ENCODE data around the gene PTPN4.

PTPN4 gene

GRCh38 chr2:119859528-119859927 lies 99.8 kb downstream of the PTPN4 start:
- no peak for DNase-seq (ENCODE audit: low spot score)

DNA sequence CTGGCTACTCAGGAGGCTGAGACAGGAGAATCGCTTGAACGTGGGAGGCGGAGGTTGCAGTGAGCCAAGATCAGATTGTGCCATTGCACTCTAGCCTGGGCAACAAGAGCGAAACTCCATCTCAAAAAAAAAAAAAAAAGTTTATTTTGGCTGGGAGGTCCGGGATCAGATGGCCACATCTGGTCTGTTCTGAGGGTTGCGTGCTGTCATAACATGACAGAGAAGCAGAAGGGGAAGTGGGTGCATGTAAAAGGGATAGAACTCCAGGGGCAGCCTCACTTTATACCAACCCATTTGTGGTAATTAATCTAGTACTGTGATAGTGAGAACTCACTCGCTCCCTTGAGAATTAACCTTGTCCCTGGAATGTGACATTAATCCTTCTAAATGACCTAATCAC lies 101.2 kb downstream of the PTPN4 start:
- DNase-seq (ENCODE audit: low spot score) = no peak

DNA sequence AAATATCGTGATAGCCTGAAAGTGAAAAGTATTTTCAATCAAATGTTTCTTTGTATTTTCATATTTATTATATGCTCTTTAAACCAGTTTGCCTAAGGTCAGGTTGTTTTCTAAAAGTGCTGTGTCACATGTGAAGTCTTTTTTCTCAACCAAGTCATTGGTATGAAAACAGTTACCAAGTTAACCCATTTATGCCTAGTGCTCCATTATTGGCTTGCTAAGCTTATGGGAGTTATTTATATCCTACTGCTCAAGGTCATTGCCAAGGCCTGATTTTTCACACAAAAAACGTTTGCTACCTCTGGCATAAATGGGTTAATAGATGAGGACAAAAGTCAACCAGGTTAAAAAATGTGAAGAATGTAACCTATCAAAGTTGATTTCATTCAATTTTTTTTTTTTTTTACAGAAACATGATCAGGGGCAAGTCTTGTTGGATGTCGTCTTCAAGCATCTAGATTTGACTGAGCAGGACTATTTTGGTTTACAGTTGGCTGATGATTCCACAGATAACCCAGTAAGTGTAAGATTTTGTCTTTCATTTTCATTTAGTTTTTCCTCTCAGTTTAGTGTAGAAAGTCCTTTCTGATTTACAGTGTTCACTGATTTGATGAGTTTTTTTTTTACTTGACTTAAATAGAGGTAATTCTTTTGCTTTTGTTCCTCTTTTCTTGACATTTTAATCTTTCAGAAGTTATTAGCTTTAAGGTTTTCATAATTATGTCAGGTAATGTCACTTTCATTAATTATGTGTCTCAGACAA lies 102.6 kb downstream of the PTPN4 start:
- no peak for DNase-seq (ENCODE audit: low spot score)

DNA sequence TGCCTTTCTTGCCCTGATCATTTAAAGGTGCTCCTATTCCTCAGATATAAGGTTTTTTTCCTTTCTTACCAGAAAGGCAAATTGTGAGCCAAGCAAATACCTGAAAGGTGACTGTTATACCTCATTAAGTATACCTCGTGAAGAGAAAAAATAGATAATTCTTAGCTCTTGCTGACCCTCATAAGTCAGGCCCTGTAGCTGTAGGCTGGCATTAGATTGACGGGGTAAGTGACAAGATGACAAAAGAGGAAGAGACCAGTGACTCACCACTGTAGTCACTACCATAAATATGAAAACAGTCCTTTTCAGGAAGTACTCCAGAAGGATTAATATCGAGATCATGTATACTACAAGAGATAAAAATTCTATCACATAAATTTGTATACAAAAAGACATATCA lies 104.6 kb downstream of the PTPN4 start:
- DNase-seq (ENCODE audit: low spot score) = no peak

- DNase-seq (ENCODE audit: low spot score) = no peak
These were observed 112.0 kb downstream of the PTPN4 start for GRCh38 chr2:119871725-119872124.

GRCh38 chr2:119873350-119874315 lies 113.9 kb downstream of the PTPN4 start:
- DNase-seq (ENCODE audit: low spot score) = no peak

DNA sequence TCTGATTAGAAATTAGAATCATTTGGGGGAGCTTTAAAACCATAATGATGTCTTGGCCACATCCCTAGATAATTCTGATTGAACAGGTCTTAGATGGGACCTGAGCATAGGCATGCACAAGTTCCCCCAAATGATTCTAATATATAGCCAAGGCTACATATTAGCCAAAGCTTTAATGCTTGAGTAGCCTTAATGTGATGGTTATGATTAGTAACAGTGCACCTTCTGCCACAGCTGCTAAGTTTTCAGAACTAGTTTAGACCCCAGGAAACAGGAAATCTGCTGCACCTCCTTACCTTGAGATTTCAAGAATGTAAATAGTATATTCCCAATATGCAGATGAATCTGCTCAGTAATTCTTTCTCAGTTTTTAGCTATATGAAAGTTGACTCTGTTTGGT lies 119.8 kb downstream of the PTPN4 start:
- no peak for DNase-seq (ENCODE audit: low spot score)

DNA sequence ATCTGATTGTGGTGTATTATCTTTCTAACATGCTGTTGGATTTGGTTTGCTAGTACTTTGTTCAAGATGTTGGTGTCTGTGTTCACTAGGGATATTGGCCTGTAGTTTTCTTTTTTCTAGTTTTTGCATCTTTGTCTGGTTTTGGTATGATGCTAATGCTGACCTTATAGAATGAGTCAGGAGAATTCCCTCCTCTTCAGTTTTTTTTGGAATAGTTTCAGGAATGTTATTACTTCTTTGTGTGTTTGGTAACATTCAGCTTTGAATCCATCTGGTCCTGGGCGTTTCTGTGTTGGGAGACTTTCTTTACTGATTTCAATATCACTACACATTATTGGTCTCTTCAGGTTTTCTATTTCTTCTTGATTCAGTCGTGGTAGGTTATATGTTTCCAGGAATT lies 129.0 kb downstream of the PTPN4 start:
- DNase-seq (ENCODE audit: low spot score) = no peak

DNA sequence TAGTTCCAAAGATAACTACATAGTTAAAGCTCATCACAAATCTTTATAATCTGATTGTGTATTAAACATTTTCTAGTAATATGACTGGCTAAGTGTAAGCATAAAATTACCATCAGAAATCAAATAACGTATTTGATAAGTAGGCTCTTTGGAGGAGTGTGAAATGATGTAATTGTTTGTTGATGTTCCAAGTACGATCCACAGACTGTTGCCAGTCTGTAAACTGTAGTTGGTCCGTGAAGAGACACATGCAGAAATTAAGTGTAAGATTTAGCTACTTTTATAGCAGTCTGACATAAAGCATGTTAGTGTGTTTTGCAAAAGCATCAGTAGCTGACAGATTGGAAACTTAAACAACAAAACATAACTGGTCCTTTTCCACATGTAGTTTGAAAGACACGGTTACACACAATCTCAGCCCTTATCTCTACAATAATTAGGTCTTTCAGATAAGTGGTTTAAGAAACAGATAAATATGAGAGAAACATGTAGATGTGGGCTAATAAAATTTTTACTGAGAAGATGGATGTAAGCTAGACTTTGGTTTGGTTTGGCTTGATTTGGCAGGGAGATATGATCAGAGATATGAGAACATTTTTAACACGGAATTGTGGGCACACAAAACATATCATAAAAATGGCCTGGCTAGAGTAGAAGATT lies 138.1 kb downstream of the PTPN4 start:
- no peak for DNase-seq (ENCODE audit: low spot score)

DNA sequence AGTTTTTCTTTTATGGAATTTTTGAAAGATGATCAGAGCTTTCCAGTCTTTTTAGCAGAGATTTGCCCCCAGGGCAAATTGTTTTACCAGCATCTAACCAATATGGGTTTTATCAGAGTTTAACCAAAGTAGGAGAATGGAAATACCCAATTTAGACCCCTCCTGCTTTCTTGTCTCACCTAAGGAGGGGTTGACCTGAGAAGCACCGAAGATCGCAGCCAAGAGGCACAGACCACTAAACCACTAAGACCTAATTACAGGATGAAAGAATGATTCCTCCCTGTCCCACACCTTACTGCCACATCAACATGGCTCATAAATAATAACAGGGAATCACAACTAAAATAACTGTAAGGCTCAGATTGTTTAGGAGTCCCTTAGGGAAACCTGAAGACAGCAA lies 141.3 kb downstream of the PTPN4 start:
- no peak for DNase-seq (ENCODE audit: low spot score)

DNA sequence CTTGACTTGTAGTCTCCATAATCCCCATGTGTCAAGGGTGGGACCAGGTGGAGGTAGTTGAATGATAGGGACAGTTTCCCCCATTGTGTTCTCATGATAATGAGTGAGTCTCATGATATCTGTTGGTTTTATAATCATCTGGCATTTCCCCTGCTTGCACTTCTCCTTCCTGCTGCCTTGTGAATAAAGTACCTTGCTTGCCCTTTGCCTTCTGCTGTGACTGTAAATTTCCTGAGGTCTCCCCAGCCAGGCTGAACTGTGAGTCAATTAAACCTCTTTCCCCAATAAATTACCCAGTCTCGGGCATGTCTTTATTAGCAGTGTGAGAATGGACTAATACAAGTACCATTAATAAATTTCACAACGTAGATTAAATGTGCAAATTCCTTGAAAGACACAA lies 150.8 kb downstream of the PTPN4 start:
- no peak for DNase-seq (ENCODE audit: low spot score)

DNA sequence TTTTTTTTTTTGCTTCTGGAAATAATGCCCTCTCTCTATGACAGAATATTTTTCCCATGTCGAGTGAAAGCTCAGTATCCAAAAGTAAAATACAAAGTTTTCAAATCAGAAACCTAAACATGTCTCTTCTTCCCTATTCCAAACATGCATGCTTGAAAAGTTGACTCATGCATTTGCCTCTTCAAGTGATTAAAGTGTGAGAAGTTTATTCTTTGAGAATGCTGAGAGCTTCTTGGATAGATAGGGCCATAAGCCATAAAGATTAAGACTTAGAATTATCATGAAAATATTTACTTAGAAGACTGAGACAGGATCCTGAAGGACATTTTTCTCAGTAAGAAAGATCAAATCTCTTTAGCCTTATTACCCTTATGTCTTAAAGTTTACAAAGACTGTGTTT lies 154.5 kb downstream of the PTPN4 start:
- no peak for DNase-seq (ENCODE audit: low spot score)

GRCh38 chr2:119921825-119922224 lies 162.1 kb downstream of the PTPN4 start:
- no peak for DNase-seq (ENCODE audit: low spot score)

- DNase-seq (ENCODE audit: low spot score) = no peak
These were observed 163.0 kb downstream of the PTPN4 start for GRCh38 chr2:119922699-119923098.

- no peak for DNase-seq (ENCODE audit: low spot score)
These were observed 169.8 kb downstream of the PTPN4 start for GRCh38 chr2:119929537-119929936.

DNA sequence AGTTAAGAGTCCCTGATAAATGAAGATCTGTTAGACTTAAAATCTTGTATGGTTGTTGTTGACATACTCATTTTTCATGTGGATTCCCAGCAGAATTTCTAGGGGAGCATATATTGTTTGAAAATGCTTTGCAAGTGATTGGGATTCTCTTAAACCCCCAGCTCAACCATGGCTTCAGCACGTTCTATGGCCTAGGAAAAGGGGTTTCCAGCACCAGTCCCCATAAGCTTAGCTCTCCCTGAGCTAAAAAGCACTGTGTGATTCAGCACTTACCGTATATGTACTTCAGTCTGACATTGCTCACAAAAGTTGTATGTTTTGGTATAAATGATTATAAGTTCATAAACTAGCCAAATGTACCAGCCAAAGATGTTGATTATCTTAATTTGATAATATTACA lies 173.1 kb downstream of the PTPN4 start:
- DNase-seq (ENCODE audit: low spot score) = no peak

- DNase-seq (ENCODE audit: low spot score) = no peak
These were observed 174.6 kb downstream of the PTPN4 start for GRCh38 chr2:119934319-119934718.

- DNase-seq (ENCODE audit: low spot score) = no peak
These were observed 178.0 kb downstream of the PTPN4 start for GRCh38 chr2:119937680-119938079.

DNA sequence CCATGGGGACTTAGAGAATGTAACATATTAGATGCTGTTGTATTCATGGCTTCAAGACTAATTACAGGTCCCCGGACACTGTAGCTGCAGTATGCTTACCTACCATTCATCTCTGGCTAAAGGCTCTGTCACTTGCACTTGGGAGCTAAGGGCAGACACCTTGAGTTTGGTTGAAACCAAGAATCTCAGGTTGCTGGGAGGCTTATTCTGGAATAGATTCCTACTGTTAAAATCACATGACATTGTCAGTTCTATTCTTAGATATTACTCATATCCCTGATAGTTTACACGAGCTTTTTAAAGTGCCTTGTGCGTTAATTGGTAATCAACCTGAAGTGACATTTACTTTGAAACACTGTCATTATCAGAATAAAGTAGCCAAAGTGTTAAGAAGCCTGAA lies 180.2 kb downstream of the PTPN4 start:
- DNase-seq (ENCODE audit: low spot score) = no peak

DNA sequence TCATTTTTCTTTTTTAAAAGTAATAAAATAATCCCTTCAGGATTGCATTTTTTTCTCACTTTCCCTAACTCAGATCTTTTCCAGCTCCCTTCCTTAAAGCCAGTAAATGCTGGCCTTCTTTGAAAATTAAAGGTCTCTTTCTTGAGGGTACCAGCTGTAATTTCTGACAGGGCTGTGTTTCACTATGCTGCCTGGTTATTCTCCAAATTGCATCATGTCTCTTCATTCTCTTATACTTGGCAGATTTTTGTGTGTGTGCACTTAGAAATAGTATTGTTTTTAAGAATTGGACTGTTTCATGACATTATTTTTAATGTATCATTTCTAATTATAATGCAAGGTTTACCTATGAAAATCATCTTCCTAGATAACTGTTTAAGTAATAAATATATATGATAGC lies 181.1 kb downstream of the PTPN4 start:
- no peak for DNase-seq (ENCODE audit: low spot score)

DNA sequence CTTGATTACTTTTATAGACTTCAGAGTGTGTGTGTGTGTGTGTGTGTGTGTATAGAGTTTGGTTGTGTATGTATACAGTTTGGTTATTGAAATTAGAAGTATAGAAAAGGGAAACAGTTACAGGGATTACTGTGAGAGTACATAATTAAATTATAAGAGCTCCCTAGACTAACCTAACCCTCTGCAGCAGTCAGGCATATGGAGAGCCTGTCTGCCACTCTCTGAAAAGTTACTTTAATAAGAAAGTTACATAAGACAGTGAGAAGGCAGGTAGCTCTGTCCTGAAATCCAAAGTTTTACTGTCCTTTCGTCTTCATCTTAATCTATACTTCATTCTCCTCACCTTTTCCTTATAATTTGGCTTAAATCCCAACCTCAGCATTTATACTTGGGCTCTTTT lies 181.7 kb downstream of the PTPN4 start:
- no peak for DNase-seq (ENCODE audit: low spot score)

DNA sequence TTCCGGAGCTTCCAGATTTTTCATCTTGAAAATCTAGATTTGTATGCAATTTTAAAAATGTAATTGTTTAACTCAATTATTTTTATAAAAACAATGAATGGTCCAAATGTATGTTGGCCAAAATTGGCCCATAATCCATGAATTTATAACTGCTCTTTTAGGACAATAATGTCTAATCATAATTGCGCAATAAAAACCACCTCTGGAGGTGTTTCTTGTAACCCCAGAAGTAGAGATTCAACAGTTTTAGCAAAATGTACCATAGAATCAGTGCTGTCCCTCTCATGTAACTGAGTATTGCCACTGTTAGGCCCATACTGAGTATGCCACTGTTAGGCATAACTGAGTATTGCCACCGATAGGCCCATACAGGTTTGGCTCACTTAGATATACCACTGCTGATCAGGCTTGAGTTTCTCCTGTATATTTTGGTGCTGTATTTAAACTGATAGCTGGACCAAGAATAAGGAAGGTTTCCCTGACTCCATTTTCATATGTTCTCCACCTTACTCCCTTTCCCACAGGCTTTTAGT lies 182.3 kb downstream of the PTPN4 start:
- no peak for DNase-seq (ENCODE audit: low spot score)

DNA sequence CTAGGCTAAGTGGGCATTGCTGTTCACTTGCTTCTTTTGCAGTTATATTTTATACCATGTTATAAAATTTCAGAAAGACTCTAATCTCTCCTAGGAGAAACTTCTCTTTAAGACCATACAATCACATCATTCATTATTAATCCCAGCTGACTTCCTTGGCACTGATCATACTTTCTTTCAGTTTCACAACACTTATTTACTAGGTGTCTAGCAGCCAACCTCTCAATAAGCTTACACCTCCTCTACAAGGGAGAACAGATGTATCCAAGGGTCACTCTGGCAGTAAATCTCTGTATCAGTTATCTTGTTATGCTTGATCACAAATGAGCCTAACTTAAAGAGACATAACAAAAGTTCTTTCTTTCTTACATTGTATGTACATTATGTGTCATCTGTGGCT lies 183.3 kb downstream of the PTPN4 start:
- no peak for DNase-seq (ENCODE audit: low spot score)
